B cell (primary cell): ENCODE results near the gene ZFPM1. TPM values are rescaled to one million over a fixed set of nuclear protein-coding genes. Genes with fewer than 3 reads are reported as not detected.

Source experiments
- ATAC-seq: fragments of 200-7000 bp; cut with Tn5 transposase; one replicate; pipeline ENCODE4 v1.10.0; 2021; ENCODE audit warnings: low read depth, mild to moderate bottlenecking, moderate number of reproducible peaks, moderate library complexity
- CTCF ChIA-PET: fragments of 350-600 bp; sonication (Branson Sonifier 250); formaldehyde crosslinking; loops from one replicate; lab custom pipeline; 2021; ENCODE audit warnings: antibody characterized with exemption, inconsistent platforms; lab: Charles Lee
- POLR2A ChIA-PET: fragments of 350-600 bp; sonication (Branson Sonifier 250); formaldehyde crosslinking; loops from one replicate; lab custom pipeline; 2021; ENCODE audit warnings: antibody characterized with exemption; lab: Charles Lee
- DNase-seq: peaks from one replicate; pipeline ENCODE4 v3.0.0; 2013
- H2AFZ ChIP-seq: 2 replicates; pipeline ENCODE4 v1.6.1; 2012; ENCODE audit warnings: mild to moderate bottlenecking, low read depth, low read length; ENCODE audit not compliant: insufficient read depth, poor library complexity, severe bottlenecking
- H3K27ac ChIP-seq, 2 donors: 1 replicate in 1 of 2; 2 replicates in 1 of 2; pipeline ENCODE4 v1.5.1; 2012 to 2013; ENCODE audit warnings: low read length in 2 of 2, mild to moderate bottlenecking in 2 of 2, moderate library complexity in 1 of 2
- H3K27me3 ChIP-seq, 4 experiments: fragments of 200-600 bp in 1 of 4; sonication (generic) in 1 of 4; replicated peaks in 1 of 4; 1 replicate in 2 of 4; 2 replicates in 2 of 4; pipeline versions ENCODE4 v1.6.1 to v1.7.0; 2013 to 2016; ENCODE audit warnings: low read length in 3 of 4, mild to moderate bottlenecking in 2 of 4, mixed read lengths in 1 of 4, moderate library complexity in 1 of 4; ENCODE audit not compliant: insufficient read depth in 4 of 4, control insufficient read depth in 3 of 4; ENCODE audit errors: control extremely low read depth in 1 of 4
- H3K36me3 ChIP-seq, 2 experiments: replicated peaks in 1 of 2; 1 replicate in 1 of 2; 2 replicates in 1 of 2; pipeline versions ENCODE4 v1.6.1 to v1.7.1; 2013; ENCODE audit warnings: low read length in 1 of 2; ENCODE audit not compliant: insufficient read depth in 2 of 2, control insufficient read depth in 1 of 2; ENCODE audit errors: control extremely low read depth in 1 of 2, extremely low read depth in 1 of 2
- H3K4me1 ChIP-seq, 2 donors: fragments of 200-600 bp in 1 of 2; sonication (generic) in 1 of 2; 1 replicate in 1 of 2; 2 replicates in 1 of 2; pipeline versions ENCODE4 v1.5.1 to v1.6.1; 2013 to 2017; ENCODE audit warnings: low read length in 2 of 2; ENCODE audit not compliant: control insufficient read depth in 2 of 2, insufficient read depth in 2 of 2
- H3K4me2 ChIP-seq: replicated peaks from 2 replicates; pipeline ENCODE3; 2012; ENCODE audit warnings: mild to moderate bottlenecking, low read depth, low read length; ENCODE audit not compliant: poor library complexity, severe bottlenecking
- H3K4me3 ChIP-seq, 5 experiments: fragments of 200-600 bp in 1 of 5; sonication (generic) in 1 of 5; 1 replicate in 3 of 5; 2 replicates in 2 of 5; pipeline versions ENCODE4 v1.5.1 to v1.7.0; 2011 to 2016; ENCODE audit warnings: low read length in 4 of 5, mild to moderate bottlenecking in 4 of 5, low read depth in 2 of 5, control low read depth in 1 of 5, moderate library complexity in 1 of 5; ENCODE audit not compliant: insufficient read depth in 1 of 5; ENCODE audit errors: control extremely low read depth in 1 of 5, extremely low read depth in 1 of 5
- H3K79me2 ChIP-seq: fragments of 200-600 bp; sonication (generic); one replicate; pipeline ENCODE4 v1.6.0; 2016; ENCODE audit warnings: low read length; ENCODE audit not compliant: control insufficient read depth, insufficient read depth
- H3K9ac ChIP-seq: fragments of 200-600 bp; sonication (generic); 2 replicates; pipeline ENCODE4 v1.6.1; 2017; ENCODE audit warnings: mild to moderate bottlenecking, low read length, moderate library complexity
- H3K9me3 ChIP-seq, 3 donors: one replicate each; pipeline versions ENCODE4 v1.6.1 to v1.7.1; 2013; ENCODE audit warnings: low read length in 2 of 3; ENCODE audit not compliant: control insufficient read depth in 2 of 3, insufficient read depth in 1 of 3; ENCODE audit errors: control extremely low read depth in 1 of 3
- H4K20me1 ChIP-seq: 2 replicates; pipeline ENCODE4 v1.6.0; 2012; ENCODE audit warnings: mild to moderate bottlenecking, low read length; ENCODE audit not compliant: insufficient read depth, control insufficient read depth, poor library complexity, severe bottlenecking
- H3K27ac Mint-ChIP-seq: one replicate; pipeline ENCODE4 v1.8.0; 2021; ENCODE audit warnings: mixed read lengths
- H3K27me3 Mint-ChIP-seq: one replicate; pipeline ENCODE4 v1.8.0; 2021; ENCODE audit warnings: mixed read lengths
- H3K4me1 Mint-ChIP-seq: one replicate; pipeline ENCODE4 v1.8.0; 2021; ENCODE audit warnings: mixed read lengths
- H3K4me3 Mint-ChIP-seq: one replicate; pipeline ENCODE4 v1.8.0; 2021; ENCODE audit warnings: mixed read lengths
- H3K9me3 Mint-ChIP-seq: one replicate; pipeline ENCODE4 v1.8.0; 2022; ENCODE audit warnings: mixed read lengths; ENCODE audit not compliant: insufficient read depth
- CTCF ChIP-seq: fragments of 200-600 bp; IDR thresholded peaks from one replicate; pipeline ENCODE4 v1.8.0; 2022; ENCODE audit warnings: antibody characterized with exemption, mild to moderate bottlenecking
- EZH2 ChIP-seq: IDR thresholded peaks from 2 replicates; pipeline ENCODE4 v1.6.1; 2012; ENCODE audit warnings: borderline replicate concordance, low read depth, mild to moderate bottlenecking, moderate library complexity, low read length; ENCODE audit not compliant: insufficient read depth, poor library complexity, severe bottlenecking
- WGBS: methylation state at CpG from one replicate; pipeline ENCODE4 v1.1.5; 2013; ENCODE audit warnings: missing lambda C conversion rate; ENCODE audit not compliant: insufficient coverage; 5-methylcytosine and 5-hydroxymethylcytosine counted together
- intact Hi-C: fragments of 100-400 bp; cut with micrococcal nuclease; formaldehyde crosslinking; loops from one replicate; pipeline ENCODE4 v1.10.0; 2022
- polyA plus RNA-seq: library from polyadenylated mRNA; depleted of rRNA; stranded (reverse); fragments of >200 nt; gene quantifications from 2 replicates; pipeline ENCODE4 v1.2.3, GENCODE V29; 2012
- total RNA-seq, 2 donors: library from RNA; stranded (reverse); fragments of 120-200 nt in 1 of 2; gene quantifications; 1 replicate in 1 of 2; 2 replicates in 1 of 2; pipeline versions ENCODE4 v1.2.3 to v1.2.4, GENCODE V29; 2013 to 2022

The ZFPM1 gene
- total and polyA plus RNA-seq, 2 donors (not counting 1 experiment from before 2014, with no cell fraction given), result 4.3 to 34.6 TPM

GRCh38 chr16:88576307-88576706, 123.2 kb downstream of the ZFPM1 start:
- Histone ChIP-seq H3K27ac (no peak overlapping the region), H3K9me3 (no peaks in the 10 kb centered on the region), H3K27me3 (no peaks in the 10 kb centered on the region), H3K36me3 (peaks cover 0 to 46% of the 10 kb centered on the region in 2 experiments), H3K4me3 (no peak overlapping the region), H2AFZ (no peak overlapping the region), H3K4me1 (peaks cover 3 to 6% of the 10 kb centered on the region in 2 donors), H3K9ac (no peak overlapping the region), H3K4me2 (no peak overlapping the region), H4K20me1 (peaks cover 100% of the 10 kb centered on the region), H3K79me2 (peaks cover 99% of the 10 kb centered on the region)
- ATAC-seq (no peak), DNase-seq (no peak)
- intact Hi-C loops, result no loop called here
- 98% methylated on average over 13 of the region's 13 CpGs for WGBS
- POLR2A ChIA-PET, result no interaction called here
- CTCF ChIA-PET, result no interaction called here
- Mint-ChIP-seq H3K27ac (no peak overlapping the region), H3K4me1 (peaks cover 17% of the 10 kb centered on the region), H3K4me3 (no peak overlapping the region), H3K27me3 (no peaks in the 10 kb centered on the region), H3K9me3 (no peaks in the 10 kb centered on the region)
- TF ChIP-seq EZH2 (no peak), CTCF (no peak)

GRCh38 chr16:88577166-88577565, 124.1 kb downstream of the ZFPM1 start:
- no peak overlapping the region for H3K4me3 Mint-ChIP-seq

More at GRCh38 chr16:88577166-88577565, 124.1 kb downstream of the ZFPM1 start:
- Histone ChIP-seq H3K36me3 (peaks cover 0 to 52% of the 10 kb centered on the region in 2 experiments), H3K79me2 (peaks cover 99% of the 10 kb centered on the region), H3K9ac (no peak overlapping the region), H3K4me2 (no peak overlapping the region), H3K27me3 (no peaks in the 10 kb centered on the region), H3K9me3 (no peaks in the 10 kb centered on the region), H2AFZ (no peak overlapping the region), H3K27ac (no peak overlapping the region), H4K20me1 (peaks cover 98% of the 10 kb centered on the region), H3K4me3 (no peak overlapping the region), H3K4me1 (no peaks in the 10 kb centered on the region)
- no peaks in the 10 kb centered on the region for H3K27me3 Mint-ChIP-seq
- H3K27ac Mint-ChIP-seq, result no peak overlapping the region
- ChIA-PET POLR2A (interaction anchor here (0.6 kb wide), 1 partner anchor 32 kb away, joined by 3 read pairs; no protein-coding TSS in a partner anchor), CTCF (no interaction called here)
- no peak for DNase-seq
- TF ChIP-seq EZH2, result no peak
- no peak for TF ChIP-seq CTCF
- H3K9me3 Mint-ChIP-seq, result no peaks in the 10 kb centered on the region
- WGBS, result 99% methylated on average over 20 of the region's 20 CpGs
- ATAC-seq, result no peak
- intact Hi-C loops, result no loop called here
- H3K4me1 Mint-ChIP-seq, result peaks cover 12% of the 10 kb centered on the region
